Activated CD4-positive, CD25-positive, alpha-beta regulatory T cell treated with anti-CD3 and anti-CD28 coated beads, Interleukin-2, amount 50 U/mL, for 72 hours (primary cell): Measurements from ENCODE around the gene FERMT2.

Experiments
- DNase-seq: peaks from one replicate; pipeline ENCODE4 v3.0.0; 2021

Gene FERMT2

DNA sequence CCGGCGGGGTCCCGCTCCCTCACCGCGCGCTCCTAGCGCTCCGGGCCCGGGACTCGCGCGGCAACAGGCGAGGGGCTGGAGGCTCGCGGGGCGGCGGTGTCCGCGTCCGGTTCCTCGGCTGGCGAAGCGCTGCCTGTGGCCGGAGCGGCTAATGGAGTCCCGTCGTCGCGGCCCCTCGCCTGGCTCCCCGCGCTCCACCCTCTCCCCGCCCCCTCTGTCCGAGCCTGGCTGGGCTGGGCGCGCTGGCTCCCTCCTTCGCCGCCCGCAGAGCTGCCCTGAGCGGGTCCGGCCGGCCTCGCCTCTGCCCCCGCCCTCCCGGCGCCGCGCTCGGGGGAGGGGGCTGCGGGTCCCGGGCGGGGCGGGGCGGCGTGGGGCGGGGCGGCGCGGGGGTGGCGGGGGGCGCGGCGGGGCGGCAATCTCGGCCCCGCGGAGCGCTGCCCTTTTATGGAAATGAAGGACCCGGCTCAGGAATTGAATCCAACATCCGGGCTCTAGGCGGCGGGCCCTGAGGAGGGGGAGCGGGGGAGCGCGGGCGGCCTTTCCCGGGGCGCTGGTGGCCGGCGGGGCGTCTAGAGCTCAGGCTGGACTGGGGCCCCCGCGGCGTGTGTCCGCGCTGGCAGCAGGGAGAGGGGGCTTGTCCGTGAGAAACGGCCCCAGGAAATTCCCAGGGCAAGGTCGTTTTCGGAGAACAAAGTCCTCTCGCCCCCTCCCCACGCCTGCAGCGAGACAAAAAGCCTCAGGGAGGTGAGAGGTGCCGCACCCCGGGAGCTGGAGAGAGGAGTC is at the start of gene FERMT2:
Gene FERMT2, minus strand, starts transcription at position 153 of the 783 bp plus-strand sequence. CDS start 482 bp downstream, outside the sequence.
- peak; percentile 34 for DNase-seq

DNA sequence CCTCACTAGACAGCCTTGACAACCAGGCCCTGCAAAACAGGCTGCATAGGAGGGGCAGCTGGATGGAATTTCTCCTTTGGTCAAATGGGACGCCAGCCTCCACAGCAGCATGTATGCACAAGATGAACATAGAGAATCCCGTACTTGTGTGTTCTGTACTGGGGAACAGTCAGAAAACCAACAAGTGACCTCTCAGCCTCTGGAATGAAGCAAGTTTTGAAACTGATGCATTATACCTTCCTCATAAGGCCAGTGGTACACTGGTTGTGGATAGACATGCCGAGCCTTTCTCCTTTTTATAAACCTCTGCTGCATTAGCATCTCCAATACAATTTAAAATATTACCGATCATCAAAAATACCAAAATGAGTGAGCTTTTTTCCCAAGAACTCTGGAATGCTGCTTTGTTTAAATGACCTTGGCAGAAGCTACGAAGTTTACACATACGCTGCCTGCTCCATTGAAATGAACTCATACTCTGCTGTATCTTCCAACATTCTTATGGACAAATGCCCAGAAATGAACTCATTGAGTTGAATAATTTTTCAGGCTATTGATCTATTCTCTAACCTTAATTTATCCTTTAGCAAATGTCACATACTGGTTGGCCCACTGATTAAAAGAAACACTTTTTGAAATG is 47.6 kb upstream of the FERMT2 start:
- no peak for DNase-seq

- no peak for DNase-seq
Measured at GRCh38 chr14:52996493-52996892, 45.6 kb upstream of the FERMT2 start.

GRCh38 chr14:52995998-52996397 is 45.1 kb upstream of the FERMT2 start:
- no peak for DNase-seq

DNA sequence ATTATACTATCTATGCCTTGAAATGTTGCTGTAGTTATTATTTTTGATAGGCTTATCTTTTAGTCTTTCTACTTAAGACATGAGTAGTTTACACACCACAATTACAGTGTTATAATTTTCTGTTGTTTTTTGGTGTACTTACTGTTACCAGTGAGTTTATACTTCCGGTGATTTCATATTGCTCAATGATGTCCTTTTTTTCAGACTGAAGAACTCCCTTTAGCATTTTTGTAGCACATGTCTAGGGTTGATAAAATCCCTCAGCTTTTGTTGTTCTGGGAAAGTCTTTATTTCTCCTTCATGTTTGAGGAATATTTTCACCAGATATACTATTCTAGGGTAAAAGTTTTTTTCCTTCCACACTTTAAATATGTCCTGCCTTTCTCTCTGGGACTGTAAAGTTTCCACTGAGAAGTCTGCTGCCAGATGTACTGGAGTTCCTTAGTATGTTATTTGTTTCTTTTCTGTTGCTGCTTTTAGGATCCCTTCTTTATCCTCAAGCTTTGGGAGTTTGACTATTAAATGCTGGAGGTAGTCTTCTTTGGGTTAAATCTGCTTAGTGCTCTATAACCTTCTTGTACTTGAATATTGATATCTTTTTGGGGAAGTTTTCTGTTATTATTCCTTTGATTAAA is 41.5 kb upstream of the FERMT2 start:
- no peak for DNase-seq

DNA sequence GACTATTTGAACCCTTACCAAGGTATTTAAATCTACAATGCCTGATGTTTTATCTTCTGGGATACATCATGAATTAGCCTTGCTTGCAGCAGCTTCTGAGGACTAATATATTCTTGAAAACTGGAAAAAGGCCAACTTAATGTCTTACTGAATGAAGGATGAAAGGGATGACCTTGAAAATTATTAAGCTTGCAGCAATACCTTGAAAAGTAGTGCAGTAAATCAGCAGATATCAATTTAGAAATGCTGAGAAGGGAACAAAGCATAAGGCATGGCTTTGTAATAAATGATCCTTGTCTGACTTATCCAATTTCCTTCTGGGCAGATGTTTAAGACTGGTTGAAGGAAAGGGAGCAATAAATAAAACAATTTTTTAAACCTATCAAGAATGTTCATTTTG is 37.3 kb upstream of the FERMT2 start:
- no peak for DNase-seq

DNA sequence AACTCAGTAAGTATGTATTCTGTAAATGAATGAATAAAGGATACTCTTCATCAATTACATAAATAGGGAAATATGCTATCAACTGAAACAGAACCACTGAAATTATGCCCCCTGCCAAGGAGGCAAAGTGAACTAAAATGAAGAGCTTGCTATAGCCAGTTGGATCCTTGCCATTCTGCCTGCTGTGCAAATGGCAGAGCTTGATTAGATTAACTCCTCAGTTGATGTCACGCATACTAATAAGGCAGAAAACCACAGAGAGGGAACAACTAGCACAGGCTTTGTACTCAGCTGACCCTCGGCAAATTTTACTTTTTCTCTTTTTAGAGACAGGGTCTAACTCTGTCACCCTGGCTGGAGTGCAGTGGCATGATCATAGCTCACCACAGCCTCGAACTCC is 36.7 kb upstream of the FERMT2 start:
- DNase-seq, result no peak

- no peak for DNase-seq
Measured at GRCh38 chr14:52987042-52987441, 36.2 kb upstream of the FERMT2 start.

DNA sequence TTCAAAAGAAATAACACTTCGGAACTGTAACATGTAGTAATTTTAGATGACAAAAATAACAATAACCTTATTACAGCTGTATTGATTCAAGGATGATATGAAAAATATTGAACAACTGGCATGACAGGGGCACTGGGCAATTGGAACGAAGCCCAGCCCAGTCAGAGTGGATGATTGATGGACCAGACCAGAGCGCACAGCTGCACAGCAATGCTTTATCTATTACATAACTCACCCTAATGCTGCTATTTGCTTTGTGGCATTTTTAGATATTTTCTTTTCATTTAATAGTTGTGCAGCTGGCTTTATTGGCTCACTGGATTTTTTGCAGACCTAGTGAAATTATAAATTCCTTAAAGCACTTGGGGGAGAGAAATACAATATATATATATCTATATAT is 26.9 kb upstream of the FERMT2 start:
- no peak for DNase-seq

GRCh38 chr14:52974406-52974805 is 23.6 kb upstream of the FERMT2 start:
- DNase-seq, result no peak

DNA sequence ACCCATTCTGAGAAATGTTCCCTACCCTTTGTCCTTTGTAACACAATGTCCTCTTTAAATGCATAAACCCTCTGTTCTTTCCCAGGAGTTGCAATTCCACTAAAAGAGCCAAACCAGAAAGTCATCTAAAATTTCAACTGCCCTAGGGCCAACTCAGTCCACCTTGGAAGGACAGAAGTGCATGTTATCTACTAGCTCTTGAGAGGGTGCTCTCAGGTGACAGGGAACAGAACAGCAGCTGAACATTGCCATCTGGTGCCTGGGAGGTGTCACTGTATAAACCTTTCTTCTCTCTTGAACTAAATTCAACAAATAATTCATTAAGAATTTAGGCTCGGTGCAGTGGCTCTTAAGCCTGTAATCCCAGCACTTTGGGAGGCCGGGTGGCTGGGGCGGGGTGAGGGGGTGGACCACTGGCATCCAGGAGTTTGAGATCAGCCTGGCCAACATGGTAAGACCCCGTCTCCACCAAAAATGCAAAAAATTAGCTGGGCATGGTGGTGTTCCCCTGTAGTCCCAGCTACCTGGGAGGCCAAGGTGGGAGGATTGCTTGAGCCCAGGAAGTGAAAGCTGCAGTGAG is 10.3 kb upstream of the FERMT2 start:
- no peak for DNase-seq

- no peak for DNase-seq
Measured at GRCh38 chr14:52960627-52961026, 9.8 kb upstream of the FERMT2 start.

GRCh38 chr14:52954346-52955214 is 3.7 kb upstream of the FERMT2 start:
- DNase-seq, result no peak

- no peak for DNase-seq
Measured at GRCh38 chr14:52951681-52952554, 1.1 kb upstream of the FERMT2 start.

- DNase-seq, result peak; percentile 34
Measured at GRCh38 chr14:52950410-52950897, 396 bp downstream of the FERMT2 start.

- no peak for DNase-seq
Measured at GRCh38 chr14:52949711-52950409, 990 bp downstream of the FERMT2 start.

- DNase-seq, result no peak
Measured at GRCh38 chr14:52949249-52949648, 1.6 kb downstream of the FERMT2 start.

DNA sequence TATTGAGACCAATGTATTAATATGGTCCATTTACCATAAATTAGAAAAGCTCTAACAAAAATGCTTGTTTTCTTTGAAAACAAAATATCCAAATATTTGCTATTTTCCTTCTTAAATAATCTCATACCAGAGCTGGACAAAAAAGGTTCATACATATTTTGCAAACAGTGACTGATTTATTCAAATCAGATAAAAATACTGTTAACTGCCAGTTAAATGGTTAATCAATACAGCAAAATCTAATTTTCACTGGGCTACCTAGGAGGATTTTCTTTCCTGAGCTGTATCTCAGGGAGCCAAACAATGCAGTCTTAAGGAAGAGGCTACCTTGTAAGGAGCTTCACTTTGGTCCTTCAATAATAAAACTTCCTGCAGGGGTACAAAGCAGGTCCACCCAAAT is 2.0 kb downstream of the FERMT2 start:
- no peak for DNase-seq

DNA sequence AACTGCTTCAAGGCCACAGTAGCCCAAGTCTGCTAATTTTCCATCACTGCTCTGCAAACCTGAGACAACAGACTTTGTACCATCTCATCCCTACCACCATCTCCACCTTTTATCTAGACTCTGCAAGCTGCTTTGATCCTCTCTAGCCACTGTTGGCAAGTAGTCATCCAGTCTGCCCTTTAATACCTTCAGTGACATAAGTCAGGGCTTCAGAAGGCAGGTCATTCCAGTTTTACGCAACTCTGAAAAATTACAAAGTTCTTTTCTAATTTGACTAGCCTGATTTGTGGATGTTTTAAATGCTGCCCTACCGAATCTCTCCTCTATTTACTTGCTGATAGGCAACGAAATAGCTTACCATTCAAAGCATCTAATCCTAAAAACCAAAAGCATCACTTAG is 2.8 kb downstream of the FERMT2 start:
- DNase-seq, result no peak

- DNase-seq, result no peak
Measured at GRCh38 chr14:52944254-52944653, 6.6 kb downstream of the FERMT2 start.

DNA sequence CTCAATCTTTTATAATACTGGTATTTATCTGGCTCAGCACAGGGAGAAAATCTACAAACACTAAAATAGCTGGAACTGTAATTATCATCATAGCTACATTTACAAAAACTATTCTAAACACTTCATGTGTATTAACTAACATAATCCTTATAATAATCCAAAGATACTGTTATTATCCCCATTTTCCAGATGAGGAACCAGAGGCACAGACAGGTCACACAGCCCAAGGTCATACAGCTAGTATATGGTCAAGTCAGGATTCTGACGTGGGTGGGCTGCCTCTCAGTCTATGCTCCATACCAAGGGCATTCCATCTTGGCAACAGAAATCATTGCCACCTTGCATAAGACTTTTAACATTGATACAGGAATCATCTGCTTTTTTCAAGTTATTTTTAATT is 11.4 kb downstream of the FERMT2 start:
- DNase-seq, result no peak
